GDM1 (cell line): ENCODE measurements around the gene SIAH1.
A peak's percentile ranks its signal among the peaks of the same experiment; 100 is the strongest.
"Not testable (repeated sequence)": the region's sequence is repeated elsewhere in the genome, so short reads cannot be mapped to it uniquely, and the experiment has no call there.

Experiments used
- DNase-seq: peaks from one replicate; lab custom pipeline; 2025; lab: John Stamatoyannopoulos, UW

SIAH1 gene, protein sequence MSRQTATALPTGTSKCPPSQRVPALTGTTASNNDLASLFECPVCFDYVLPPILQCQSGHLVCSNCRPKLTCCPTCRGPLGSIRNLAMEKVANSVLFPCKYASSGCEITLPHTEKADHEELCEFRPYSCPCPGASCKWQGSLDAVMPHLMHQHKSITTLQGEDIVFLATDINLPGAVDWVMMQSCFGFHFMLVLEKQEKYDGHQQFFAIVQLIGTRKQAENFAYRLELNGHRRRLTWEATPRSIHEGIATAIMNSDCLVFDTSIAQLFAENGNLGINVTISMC

DNA sequence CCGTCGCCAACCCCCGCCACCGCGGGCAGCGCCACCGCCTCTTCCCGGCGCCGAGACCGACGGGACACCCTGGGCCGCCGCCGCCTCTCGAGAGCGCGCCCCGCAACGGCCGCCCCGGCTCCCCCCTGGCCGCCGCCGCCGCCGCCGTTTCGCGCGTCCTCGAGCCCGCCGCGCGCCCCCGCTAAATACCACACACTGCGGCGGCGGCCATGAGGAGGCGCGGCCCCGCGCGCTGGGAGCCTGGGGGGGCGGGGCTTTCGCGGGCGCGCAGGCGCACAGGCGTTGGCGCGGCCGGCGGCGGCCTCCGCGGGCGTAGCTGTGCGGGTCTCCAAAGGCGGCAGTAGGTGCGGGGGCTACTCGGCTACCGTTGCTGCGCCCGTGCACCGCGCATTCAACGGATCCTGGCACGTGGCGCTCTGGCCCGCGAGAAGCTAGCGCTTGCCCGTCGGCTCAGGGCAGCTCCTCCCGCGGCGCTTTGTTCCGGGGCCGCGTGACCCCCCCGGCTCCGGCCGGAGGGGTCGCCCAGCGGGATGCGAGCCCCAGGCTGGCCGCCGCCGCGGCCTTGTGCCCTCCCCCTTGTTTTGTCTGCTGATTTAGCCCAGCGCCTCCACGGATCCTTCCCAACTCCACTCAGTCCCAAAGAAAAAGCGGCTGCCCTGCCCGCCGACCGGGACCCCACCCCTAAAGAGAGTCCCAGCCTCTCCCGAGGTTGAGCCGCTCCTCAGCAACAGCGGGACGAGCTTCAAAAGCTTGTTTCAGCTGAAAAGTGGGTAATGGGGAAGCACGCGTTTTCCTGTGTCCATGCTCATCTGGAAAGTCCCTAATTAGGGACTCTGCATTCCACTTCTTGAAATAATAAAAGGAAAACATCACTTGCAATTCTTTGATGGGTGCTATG, at the start of gene SIAH1:
Gene SIAH1 (minus strand): TSS at position 161 of the 898 bp plus-strand sequence. CDS start 22,985 bp downstream, outside the sequence.
- peak; percentile 79 for DNase-seq

DNA sequence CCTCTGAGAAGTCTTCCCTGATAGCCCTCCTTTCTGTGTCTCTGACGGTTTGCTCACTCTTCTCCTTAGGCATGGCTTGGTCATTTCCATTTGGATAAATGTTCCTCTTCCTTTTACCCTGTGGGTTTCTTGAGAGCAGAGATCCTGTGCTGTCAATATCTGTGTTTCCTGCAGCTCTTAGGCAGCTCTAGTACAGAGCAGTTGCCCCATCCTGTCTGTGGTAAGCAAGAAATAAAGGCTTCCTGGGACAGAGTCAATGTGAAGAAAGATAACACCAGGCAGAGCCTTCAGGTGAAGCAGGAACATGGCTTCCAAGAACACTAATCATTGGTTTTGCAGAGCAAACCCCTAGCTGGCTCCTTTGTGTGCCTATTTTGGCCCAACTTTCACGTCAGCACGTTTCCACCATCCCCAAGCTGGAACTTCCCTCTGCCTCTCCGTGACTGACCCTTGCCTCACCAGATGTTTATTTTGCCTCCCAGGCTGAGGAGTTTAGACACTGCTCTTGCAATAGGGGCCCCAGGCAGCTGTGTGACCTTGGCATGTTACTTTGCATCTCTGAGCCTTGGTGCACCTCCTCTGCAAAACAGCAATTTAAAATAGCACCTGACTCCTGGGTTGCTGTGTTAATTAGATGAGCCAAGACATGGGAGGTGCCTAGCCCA, 49.6 kb upstream of the SIAH1 start:
- peak; percentile 76 for DNase-seq

DNA sequence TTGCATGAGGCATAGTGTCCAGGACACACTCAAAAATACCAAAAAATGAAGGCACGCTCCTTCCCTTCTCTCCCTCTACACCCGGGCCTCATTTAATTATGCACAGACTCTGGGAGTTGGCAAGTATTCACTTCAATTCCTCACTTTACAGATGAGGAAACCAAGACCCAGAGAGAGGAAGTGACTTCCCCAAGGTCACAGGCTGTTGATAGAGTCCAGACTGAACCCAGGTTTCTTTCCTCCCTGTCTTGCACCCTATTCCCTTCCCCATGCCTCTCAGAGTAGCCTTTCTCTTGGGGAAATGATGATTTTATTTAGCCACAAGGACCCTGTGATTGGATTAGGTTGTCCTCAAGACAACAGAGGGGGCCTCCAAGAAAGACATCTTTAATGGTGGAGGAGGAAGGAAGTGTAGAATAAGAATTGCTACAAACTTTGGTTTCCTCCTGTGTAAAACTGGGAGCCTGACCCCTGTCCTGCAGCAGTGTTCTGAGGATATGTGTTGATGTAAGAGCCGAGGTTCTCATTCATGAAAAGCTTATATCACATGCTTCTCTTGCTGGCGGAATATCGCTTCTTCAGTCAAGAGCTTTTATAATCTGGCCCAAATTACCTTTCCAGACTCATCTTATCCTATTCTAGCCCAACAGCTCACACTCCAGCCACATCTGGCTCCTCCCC, 48.8 kb upstream of the SIAH1 start:
- no peak for DNase-seq

DNA sequence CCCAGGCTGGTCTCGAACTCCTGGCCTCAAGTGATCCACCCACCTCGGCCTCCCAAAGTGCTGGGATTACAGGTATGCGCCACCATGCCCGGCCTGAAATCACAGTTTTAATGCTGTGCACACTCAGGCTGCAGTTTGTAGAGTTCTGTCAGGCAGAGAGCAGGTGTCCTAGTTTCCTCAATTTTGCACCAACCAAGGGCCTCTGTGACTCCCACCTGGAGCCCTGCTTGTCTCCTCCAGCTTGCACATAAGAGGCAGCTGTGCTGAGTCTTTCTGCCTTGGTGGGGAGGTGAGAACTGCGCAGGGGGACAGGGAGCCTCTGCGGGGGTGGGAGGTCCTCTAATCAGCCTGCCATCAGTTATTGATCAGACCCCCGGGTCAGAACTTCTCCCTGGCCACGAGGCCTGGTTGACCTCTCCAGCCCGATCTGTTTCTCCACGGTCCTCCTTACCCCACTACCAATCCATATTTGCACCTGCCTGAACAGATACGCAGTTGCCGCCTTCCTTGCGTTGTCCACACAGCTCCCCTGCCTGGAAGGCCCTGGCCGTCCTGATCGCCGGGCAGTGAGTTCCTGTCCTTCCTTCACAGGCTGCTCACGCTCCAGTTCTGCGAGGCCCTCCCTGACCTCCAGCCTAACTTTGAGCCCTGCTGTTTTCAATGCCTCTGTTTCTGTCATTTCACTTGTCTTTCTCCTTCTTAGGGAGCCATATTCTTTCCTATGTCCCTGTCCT, 48.1 kb upstream of the SIAH1 start:
- DNase-seq: no peak

DNA sequence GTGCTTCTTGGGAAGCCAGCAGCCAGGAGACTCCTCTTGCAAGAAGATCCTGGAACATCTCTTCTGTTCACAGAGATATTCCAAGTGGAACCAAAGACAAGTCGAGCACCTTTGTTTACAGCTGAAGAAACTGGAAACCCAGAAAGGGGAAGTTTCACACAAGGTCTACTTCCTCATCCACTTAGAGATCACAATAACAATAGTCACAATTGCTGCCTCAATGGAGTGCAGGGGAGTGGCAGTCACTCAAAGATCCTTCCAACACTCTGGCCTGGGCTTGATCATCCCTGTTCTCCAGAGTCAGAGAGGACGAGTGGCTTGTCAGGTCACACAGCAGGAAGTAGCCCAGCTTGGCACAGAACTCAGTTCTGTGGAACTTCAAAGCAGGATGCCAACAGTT, 46.9 kb upstream of the SIAH1 start:
- peak; percentile 37 for DNase-seq

DNA sequence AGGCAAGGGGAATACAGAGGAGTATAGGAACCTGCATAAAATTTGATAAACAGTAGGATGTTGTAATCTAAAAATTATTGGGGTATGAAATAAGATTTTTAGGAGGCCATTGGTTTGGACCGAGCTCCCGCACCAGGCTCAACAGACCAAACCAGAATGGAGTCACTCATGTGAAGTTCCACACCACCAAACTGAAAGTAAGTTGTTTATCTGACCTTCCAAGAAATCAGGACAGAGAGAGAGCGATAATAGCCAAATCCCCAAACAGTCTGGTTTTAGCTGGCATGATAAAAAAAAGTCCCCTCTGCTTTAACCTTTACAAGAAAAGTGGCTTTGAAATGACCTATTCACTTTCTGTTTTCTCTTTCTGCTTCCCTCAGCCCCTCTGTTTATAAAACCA, 45.7 kb upstream of the SIAH1 start:
- DNase-seq: no peak

DNA sequence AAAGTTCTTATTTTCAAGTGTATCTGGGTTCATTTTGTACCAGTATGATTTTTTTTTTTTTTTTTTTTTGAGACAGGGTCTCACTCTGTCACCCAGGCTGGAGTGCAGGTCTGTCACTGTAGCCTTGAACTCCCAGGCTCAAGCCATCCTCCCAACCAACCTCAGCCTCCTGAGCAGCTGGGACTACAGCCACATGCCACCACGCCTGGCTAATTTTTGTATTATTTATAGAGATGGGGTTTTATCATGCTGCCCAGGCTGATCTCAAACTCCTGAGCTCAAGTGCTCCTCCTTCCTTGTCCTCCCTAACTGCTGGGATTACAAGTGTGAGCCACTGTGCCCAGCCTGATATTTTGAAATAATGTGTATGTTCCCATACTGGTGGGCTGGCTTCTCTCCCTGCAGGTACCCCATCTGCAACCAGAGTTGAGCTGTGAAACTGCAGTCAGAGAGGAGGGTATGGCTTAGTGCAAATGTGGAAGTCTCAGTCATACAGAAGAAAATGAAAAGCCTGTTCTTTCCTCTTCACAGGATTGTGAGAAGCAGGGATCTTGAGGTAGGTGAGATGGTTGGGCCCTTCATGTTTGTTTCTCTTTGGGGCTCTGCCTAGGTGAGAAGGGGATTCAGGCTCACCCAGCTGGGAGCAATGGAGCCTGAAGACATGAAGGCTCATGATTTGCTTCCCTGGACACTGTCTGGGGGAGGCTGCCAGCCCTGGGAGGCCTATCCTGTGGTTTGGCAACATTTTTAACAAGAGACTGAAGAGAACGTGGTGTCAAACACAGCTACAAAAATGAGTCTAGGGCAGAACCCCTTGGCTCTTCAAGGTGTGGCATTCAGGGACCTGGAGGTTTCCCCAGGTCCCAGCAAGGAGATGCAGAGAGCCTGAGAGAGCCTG, 41.3 kb upstream of the SIAH1 start:
- DNase-seq: no peak

DNA sequence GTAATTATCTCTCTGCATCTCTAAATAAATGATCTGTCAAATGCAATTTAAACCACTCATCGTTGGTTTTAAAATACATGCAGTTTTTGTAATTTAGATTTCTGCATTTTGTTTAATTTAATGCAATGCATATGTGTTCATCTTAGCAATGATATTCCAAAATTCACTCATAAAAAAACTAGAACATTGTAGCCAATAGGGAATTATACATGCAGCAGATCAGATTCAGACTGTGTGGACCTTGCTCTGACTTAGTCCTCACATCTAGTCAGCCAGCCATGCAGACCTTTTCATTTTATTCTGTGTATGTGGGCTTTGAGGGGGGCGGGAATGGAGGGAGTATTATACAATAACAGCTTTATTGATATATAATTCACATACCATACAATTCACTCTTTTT, 37.3 kb upstream of the SIAH1 start:
- no peak for DNase-seq

DNA sequence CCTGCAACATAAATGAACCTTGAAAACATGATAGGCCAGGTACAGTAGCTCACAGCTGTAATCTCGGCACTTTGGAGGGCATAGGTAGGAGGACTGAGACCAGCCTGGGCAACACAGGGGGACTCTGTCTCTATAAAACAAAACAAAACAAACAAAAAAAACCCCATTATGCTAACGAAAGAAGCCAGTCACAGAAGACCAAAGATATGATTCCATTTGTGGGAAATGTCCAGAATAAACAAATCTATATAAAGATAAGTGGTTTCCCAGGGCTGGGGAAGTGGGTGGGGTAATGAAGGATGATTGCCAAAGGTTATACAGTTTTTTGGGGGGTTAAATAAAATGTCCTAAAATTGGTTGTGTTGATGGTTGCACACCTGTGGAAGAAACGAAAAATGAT, 36.5 kb upstream of the SIAH1 start:
- no peak for DNase-seq

DNA sequence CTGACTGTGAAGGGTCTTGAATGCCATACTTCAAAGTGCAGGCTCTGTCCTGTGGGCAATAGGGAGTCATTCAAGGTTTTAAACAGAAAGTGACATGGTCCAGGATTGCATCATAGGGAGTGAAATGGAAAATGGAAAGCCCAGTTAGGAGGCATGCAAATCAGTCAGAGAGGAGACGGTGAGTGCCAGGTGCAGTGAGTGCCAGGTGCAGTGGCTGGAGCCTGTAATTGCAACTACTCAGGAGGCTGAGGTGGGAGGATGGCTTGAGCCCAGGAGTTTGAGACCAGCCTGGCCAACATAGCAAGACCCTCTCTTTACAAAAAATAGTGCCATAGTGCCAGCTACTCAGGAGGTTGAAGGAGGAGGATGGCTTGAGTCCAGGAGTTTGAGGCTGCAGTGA, 35.2 kb upstream of the SIAH1 start:
- no peak for DNase-seq

DNA sequence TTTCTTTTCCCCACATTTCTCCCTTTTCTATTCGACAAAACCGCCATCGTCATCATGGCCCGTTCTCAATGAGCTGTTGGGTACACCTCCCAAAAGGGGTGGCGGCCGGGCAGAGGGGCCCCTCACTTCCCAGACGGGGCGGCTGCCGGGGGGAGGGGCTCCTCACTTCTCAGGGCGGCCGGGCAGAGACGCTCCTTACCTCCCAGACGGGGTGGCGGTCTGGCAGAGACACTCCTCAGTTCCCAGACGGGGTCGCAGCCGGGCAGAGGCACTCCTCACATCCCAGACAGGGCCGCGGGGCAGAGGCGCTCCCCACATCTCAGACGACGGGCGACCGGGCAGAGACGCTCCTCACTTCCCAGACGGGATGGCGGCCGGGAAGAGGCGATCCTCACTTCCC, 31.4 kb upstream of the SIAH1 start:
- DNase-seq: not testable (repeated sequence)

DNA sequence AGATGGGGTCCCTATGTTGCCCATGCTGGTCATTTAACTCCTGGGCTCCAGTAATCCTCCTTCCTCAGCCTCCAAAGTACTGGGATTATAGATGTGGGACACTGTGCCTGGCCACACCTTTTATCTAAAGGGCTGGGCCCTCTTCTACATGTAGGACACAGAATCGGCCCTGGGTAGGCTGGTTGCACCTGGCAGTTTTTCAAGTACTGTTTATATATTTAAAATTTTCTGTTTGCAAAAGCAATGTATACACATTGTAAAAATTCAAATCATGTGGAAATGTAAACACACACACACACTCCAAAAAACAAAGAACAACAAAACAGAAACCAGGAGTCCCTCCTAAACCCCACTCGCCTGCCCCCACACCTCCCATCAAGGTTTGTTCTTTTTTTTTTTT, 28.1 kb upstream of the SIAH1 start:
- DNase-seq: no peak

DNA sequence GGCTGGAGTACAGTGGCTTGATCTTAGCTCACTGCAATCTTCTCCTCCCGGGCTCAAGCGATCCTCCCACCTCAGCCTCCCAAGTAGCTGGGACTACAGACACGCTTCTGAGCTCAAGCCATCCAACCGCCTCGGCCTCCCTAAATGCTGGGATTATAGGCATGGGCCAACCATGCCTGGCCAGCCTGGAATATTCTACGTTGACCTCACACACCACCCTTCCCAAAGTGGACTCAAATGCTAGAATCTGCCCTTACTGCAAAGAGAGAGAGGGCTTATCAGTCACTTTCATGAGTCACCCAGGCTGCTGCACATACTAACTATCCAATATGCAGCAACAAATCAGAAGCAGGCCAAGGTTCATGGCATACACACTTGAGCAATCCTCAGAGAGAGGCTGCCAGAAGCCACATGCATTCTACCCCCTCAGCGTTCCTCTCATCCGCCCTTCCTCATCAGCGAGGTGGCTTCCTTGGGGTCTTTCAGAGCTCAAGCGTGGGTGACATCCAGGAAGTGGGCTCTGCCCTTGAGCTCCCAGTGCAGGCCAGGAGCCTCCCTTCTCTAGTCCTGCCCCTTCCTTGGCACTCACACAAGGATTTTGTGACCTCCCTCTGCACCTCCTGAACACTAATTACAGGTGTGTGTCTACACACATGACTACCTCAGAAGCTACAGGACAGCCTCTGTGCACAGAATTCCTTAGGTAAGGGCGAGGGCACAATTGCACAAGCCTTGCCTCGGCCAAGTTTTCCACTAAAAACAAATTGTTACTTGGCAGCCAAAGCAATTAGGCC, 24.8 kb upstream of the SIAH1 start:
- DNase-seq: no peak

DNA sequence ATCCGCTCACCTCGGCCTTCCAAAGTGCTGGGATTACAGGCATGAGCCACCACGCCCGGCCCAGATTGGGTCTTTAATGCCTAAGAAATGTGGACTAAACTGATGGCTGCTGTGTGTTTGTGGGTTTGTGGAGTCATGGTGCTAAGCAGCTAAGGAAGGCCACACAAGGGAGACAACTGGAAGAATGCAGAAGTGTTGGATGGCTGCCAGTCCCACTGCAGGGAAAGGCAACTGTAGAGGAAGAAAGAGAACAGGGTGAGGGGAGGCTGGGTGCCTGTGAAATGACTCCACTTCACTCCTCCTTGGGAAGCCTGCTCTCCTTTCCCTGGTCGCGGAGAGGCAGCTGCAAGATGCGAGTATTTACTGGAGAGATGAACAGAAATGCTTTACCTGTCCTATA, 23.5 kb upstream of the SIAH1 start:
- peak; percentile 64 for DNase-seq

DNA sequence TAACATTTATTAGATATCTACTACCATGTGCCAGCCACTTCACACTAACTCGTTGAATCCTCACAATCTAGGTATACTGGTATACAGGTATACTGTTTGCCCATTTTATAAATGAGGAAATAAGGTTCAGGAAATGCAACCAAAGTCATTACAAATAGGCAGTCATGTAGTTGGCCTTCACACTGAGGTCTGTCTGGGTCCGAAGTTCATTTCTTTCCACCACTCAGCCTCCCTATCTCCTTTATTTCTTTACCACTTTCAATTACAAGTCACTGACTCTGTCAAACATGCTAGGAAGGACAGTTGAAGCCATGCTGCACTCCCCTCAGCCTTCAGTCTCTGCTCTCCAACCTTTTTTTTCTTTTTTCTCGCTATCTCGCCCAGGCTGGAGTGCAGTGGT, 20.7 kb upstream of the SIAH1 start:
- DNase-seq: no peak

DNA sequence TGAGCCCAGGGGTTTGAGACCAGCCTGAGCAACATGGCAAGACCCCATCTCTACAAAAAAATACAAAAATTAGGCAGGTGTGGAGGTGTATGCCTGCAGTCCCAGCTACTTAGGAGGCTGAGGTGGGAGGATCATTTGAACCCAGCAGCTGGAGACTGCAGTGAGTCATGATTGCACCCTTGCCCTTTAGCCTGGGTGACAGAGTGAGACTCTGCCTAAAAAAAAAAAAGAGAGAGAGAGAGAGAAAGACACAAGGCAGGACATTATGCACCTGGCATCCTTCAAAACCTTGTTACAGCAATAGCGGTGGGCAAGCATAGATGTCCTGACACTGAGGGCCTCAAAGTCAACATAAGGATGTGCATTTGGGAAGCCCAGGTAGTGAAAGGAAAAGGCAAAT, 19.9 kb upstream of the SIAH1 start:
- DNase-seq: no peak

DNA sequence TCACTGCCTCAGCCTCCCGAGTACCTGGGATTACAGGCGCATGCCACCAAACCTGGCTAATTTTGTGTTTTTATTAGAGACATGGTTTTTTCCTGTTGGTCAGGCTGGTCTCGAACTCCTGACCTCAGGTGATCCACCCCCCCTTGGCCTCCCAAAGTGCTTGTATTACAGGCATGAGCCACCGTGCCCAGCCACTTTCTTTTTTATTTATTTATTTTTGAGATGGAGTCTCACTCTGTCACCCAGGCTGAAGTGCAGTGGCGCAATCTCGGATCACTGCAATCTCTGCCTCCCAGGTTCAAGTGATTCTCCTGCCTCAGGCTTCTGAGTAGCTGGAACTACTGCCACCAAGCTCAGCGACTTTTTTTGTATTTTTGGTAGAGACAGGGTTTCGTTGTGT, 17.3 kb upstream of the SIAH1 start:
- not testable (repeated sequence) for DNase-seq

DNA sequence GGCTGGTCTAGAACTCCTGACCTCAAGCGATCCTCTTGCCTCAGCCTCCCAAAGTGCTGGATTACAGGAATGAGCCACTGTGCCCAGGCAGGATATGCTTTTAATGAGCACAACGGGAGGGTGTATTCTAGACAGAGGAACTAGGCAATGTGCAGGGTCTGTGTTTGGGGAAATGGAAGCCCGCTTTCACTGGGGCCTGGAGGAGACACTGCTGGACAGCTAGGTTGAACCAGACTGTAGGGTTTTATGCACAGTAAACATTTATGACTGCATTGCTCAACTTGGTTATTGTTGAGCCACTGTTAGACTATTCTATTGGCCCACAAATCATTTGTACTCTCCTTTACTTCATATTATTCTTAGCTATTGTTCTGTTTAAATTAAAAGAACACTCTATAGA, 10.2 kb upstream of the SIAH1 start:
- no peak for DNase-seq

DNA sequence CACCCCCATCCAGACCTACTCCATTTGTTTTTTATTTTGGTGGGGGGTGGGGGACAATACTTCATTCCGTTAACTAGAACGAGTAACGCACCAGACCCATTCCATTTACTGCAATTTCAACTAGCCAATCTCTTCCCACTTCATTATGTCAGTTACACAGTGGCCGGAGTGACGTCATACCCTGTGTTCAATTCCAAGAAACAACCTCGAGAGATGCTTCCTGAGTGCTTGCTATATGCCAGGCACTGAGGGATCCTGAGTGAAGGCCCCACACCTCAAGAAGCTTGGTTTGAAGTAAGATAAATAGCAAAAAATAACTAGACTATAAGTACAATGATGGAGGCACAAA, 9.1 kb upstream of the SIAH1 start:
- DNase-seq: no peak
